Endodermal cell (in vitro differentiated cells): Measurements from ENCODE around the gene IRF2BP2. TPM values are rescaled to one million over a fixed set of nuclear protein-coding genes. Genes with fewer than 3 reads are reported as not detected.
"Not testable (repeated sequence)": the region's sequence is repeated elsewhere in the genome, so short reads cannot be mapped to it uniquely, and the experiment has no call there.

Experiments used
- DNase-seq: peaks from one replicate; pipeline ENCODE4 v3.0.0-alpha.2; 2017
- H3K27ac ChIP-seq: 2 replicates; pipeline ENCODE4 v1.5.1; 2013; ENCODE audit warnings: mild to moderate bottlenecking, low read depth, low read length, moderate library complexity
- H3K27me3 ChIP-seq: 2 replicates; pipeline ENCODE4 v1.6.1; 2013; ENCODE audit warnings: mild to moderate bottlenecking, low read length, moderate library complexity; ENCODE audit not compliant: insufficient read depth, control insufficient read depth, poor library complexity, severe bottlenecking
- H3K36me3 ChIP-seq: 2 replicates; pipeline ENCODE4 v1.7.0; 2013; ENCODE audit warnings: mild to moderate bottlenecking, low read length, moderate library complexity; ENCODE audit not compliant: control insufficient read depth, insufficient read depth
- H3K4me1 ChIP-seq: one replicate; pipeline ENCODE4 v1.7.0; 2013; ENCODE audit warnings: low read length; ENCODE audit not compliant: control insufficient read depth, insufficient read depth
- H3K4me3 ChIP-seq: 2 replicates; pipeline ENCODE4 v1.5.1; 2013; ENCODE audit warnings: mild to moderate bottlenecking, low read length, moderate library complexity
- H3K9ac ChIP-seq: 2 replicates; pipeline ENCODE4 v1.6.1; 2013; ENCODE audit warnings: mild to moderate bottlenecking, low read length, moderate library complexity; ENCODE audit not compliant: poor library complexity, severe bottlenecking; ENCODE audit errors: extremely low read depth
- H3K9me3 ChIP-seq: 2 replicates; pipeline ENCODE4 v1.6.1; 2013; ENCODE audit warnings: mild to moderate bottlenecking, low read length, moderate library complexity; ENCODE audit not compliant: control insufficient read depth
- H3K27ac Mint-ChIP-seq: 2 replicates; pipeline ENCODE4 v1.8.0; 2020; ENCODE audit warnings: mixed read lengths
- H3K27me3 Mint-ChIP-seq: 2 replicates; pipeline ENCODE4 v1.8.0; 2021; ENCODE audit warnings: mild to moderate bottlenecking, mixed read lengths; ENCODE audit not compliant: insufficient read depth
- H3K36me3 Mint-ChIP-seq: 2 replicates; pipeline ENCODE4 v1.8.0; 2020; ENCODE audit warnings: low read depth, mixed read lengths
- H3K4me1 Mint-ChIP-seq: 2 replicates; pipeline ENCODE4 v1.8.0; 2020; ENCODE audit warnings: mixed read lengths
- H3K4me3 Mint-ChIP-seq: 2 replicates; pipeline ENCODE4 v1.8.0; 2020; ENCODE audit warnings: mild to moderate bottlenecking, moderate library complexity, mixed read lengths
- H3K9me3 Mint-ChIP-seq: 2 replicates; pipeline ENCODE4 v1.8.0; 2020; ENCODE audit warnings: mild to moderate bottlenecking, mixed read lengths
- CTCF ChIP-seq: fragments of 200-600 bp; sonication (generic); conservative IDR thresholded peaks from 2 replicates; pipeline ENCODE4 v1.5.0; 2021; ENCODE audit warnings: antibody characterized with exemption, mild to moderate bottlenecking
- WGBS, 2 experiments: methylation state at CpG; one replicate each; pipeline versions ENCODE4 v1.1.5 to v1.1.7; 2013; ENCODE audit warnings: missing lambda C conversion rate in 2 of 2, mixed read lengths in 1 of 2; ENCODE audit not compliant: insufficient coverage in 1 of 2, insufficient read length in 1 of 2; 5-methylcytosine and 5-hydroxymethylcytosine counted together
- total RNA-seq, 2 donors: library from RNA; stranded (reverse); fragmentation: NEBNext Ultra II Directional in 1 of 2; extraction: Animal tissue kit (Norgen Biotek cat#: 25700) in 1 of 2; gene quantifications; 2 replicates in 1 of 2; 3 replicates in 1 of 2; pipeline ENCODE4 v1.2.1, GENCODE V29; 2021

IRF2BP2 gene
- total RNA-seq, 2 donors from 2014 or later = 41.6 to 45.7 TPM

GRCh38 chr1:234642428-234642827 is 32.5 kb upstream of the IRF2BP2 start:
- Mint-ChIP-seq H3K27me3 (no peaks in the 10 kb centered on the region), H3K4me1 (peaks cover 5% of the 10 kb centered on the region), H3K36me3 (no peaks in the 10 kb centered on the region), H3K27ac (no peak overlapping the region), H3K4me3 (no peak overlapping the region), H3K9me3 (peaks cover 6% of the 10 kb centered on the region)
- no peak for TF ChIP-seq CTCF
- DNase-seq = no peak
- H3K4me1 ChIP-seq = peaks cover 5% of the 10 kb centered on the region
- 93 to 100% methylated on average over 1 to 2 of the region's 2 CpGs for WGBS, 2 experiments
- peaks cover 8% of the 10 kb centered on the region for H3K9me3 ChIP-seq
- H3K36me3 ChIP-seq = no peaks in the 10 kb centered on the region
- no peaks in the 10 kb centered on the region for H3K27me3 ChIP-seq
- no peak overlapping the region for H3K9ac ChIP-seq
- no peak overlapping the region for H3K4me3 ChIP-seq
- no peak overlapping the region for H3K27ac ChIP-seq

- Histone ChIP-seq H3K9ac (no peak overlapping the region), H3K4me1 (peaks cover 5% of the 10 kb centered on the region), H3K27ac (no peak overlapping the region), H3K27me3 (no peaks in the 10 kb centered on the region), H3K36me3 (no peaks in the 10 kb centered on the region), H3K9me3 (no peaks in the 10 kb centered on the region), H3K4me3 (no peak overlapping the region)
- Mint-ChIP-seq H3K4me1 (peaks cover 5% of the 10 kb centered on the region), H3K27me3 (no peaks in the 10 kb centered on the region), H3K9me3 (no peaks in the 10 kb centered on the region), H3K4me3 (no peak overlapping the region), H3K36me3 (no peaks in the 10 kb centered on the region), H3K27ac (no peak overlapping the region)
- no peak for DNase-seq
- 93 to 100% methylated on average over 3 to 4 of the region's 4 CpGs for WGBS, 2 experiments
- no peak for TF ChIP-seq CTCF
Observed at GRCh38 chr1:234639961-234640360, 30.0 kb upstream of the IRF2BP2 start.

DNA sequence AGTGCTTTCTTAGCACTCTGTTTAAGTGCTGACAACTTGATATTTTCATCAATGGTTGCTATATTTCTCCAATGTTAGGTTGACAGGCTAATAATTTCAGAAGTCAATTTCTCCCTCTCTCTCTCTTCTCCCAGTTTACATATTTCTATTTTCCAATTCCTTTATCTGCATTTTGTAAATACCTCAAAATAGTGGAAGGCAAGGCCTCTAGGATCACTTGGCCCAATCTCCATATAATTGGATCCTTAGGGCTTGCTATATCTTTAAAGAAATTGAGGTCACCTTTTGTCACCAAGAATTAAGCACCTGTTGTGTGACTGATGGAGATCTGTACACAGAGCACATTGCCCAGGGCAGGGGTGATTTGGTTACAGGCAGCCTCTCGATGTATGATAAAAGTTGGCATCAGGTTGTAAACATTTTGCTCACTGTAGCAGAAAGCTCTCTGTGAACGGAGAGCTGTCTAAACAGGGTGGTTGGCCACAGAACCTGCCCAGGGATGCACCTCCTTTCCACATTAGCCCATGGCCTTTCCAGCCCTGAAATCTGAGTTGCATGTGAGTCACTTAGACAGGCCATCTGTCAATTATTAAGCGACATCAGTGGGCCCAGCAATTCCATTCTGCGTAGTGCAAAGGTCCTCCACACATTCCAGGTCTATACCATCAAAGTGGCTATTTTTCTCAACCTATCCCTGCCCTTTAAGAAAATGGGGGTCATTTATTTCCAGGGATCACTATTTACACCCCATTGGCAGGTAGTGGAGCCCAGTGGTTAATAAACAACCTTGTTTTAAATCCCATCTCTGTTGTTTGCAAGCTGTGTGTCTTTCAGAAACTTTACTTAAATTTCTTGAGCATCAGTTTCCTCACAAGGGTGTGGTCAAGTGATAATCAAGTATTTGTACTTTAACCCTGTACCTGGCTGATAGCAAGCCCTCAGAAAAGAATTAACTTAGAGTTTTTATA is 29.1 kb upstream of the IRF2BP2 start:
- no peak overlapping the region for H3K27ac ChIP-seq
- H3K27ac Mint-ChIP-seq = no peak overlapping the region
- H3K4me1 Mint-ChIP-seq = peaks cover 5% of the 10 kb centered on the region
- no peaks in the 10 kb centered on the region for H3K27me3 ChIP-seq
- H3K4me3 Mint-ChIP-seq = no peak overlapping the region
- no peaks in the 10 kb centered on the region for H3K9me3 ChIP-seq
- no peak for DNase-seq
- 91 to 93% methylated on average over 4 of the region's 4 CpGs for WGBS, 2 experiments
- no peaks in the 10 kb centered on the region for H3K27me3 Mint-ChIP-seq
- no peak overlapping the region for H3K4me3 ChIP-seq
- no peaks in the 10 kb centered on the region for H3K36me3 ChIP-seq
- no peak overlapping the region for H3K9ac ChIP-seq
- H3K36me3 Mint-ChIP-seq = no peaks in the 10 kb centered on the region
- H3K9me3 Mint-ChIP-seq = no peaks in the 10 kb centered on the region
- H3K4me1 ChIP-seq = peaks cover 5% of the 10 kb centered on the region
- TF ChIP-seq CTCF = no peak

DNA sequence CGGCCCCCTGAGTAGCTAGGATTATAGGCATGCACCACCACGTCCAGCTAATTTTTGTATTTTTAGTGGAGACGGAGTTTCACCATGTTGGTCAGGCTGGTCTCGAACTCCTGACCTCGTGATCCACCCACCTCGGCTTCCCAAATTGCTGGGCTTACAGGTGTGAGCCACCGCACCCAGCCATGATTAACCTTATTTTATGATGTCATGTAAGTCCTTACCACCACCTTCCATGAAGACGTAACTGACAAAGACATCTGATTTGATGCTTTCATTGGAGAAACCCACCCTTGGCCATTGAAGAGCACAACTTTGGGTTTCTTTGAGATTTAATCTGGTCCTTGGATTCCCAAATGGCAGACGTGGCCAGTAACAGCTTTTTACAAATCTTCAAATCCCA is 24.9 kb upstream of the IRF2BP2 start:
- not testable (repeated sequence) for H3K4me3 Mint-ChIP-seq

More for the DNA sequence above, 24.9 kb upstream of the IRF2BP2 start:
- H3K27ac ChIP-seq, H3K27ac Mint-ChIP-seq, H3K4me1 ChIP-seq, H3K9me3 Mint-ChIP-seq, H3K4me3 ChIP-seq, H3K27me3 ChIP-seq, DNase-seq, H3K36me3 ChIP-seq, H3K36me3 Mint-ChIP-seq, H3K27me3 Mint-ChIP-seq, H3K9me3 ChIP-seq, H3K9ac ChIP-seq, H3K4me1 Mint-ChIP-seq: not testable (repeated sequence)
- WGBS, 2 experiments = 79 to 83% methylated on average over 7 to 9 of the region's 9 CpGs
